HS-5 (cell line): Measurements from ENCODE around the gene CC2D2A.
"Not testable (repeated sequence)": the region's sequence is repeated elsewhere in the genome, so short reads cannot be mapped to it uniquely, and the experiment has no call there.

Experiments
- DNase-seq: peaks from one replicate; pipeline ENCODE4 v3.0.0-alpha.2; 2012; ENCODE audit warnings: low read depth

CC2D2A gene

DNA sequence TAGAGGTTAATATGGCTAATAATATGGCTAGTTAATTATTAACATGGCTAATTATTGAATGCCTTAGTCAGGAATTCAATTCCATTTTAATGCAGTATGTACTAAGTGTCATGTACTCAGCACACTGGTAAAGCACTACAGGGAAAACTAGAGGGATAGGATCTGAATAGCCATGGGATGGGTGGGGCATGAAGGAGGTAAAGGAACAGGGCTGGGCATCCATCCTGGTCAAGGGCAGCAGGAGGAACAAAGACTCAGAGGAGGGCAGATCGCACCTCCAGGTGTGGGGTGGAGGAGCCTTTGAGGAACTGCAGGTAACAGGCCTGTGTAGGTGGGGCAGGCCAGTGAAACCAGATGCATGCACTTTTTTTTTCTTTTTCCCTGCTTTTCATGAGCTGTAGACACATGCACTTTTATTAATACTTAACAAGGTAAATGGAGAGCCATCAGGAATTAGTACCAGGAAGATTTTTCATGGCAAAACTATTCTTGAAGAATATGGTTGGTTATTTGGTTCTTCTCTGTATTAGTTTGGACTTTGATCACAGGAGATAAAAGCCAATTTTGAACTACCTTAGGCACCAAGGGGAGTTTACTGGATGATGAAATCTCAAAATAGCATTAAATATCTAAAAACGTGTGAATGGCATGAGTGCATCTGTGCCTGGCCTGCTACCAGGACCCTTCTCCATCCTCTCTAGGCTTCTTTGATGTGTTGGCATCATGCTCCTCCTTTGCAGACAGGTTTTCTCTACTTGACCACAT lies 88.3 kb downstream of the CC2D2A start:
- DNase-seq, result no peak

DNA sequence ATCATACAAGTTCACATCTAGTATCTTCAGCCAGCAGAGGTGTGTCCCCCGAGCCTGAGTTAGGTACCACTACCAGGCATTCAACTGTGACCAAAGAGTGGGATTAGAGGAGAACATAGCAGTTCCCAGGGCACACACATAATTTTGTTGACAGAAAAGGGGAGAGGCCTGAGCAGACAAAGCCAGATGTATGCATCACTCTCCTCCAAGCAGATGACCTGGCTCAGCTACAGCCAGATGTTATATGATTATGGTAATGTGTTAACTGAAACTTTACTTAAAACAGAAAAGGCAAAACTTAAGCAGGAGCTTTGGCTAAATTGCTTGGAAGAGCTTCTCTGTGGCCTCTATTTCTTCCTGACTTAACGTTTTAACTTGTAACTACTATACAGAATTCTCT lies 88.9 kb downstream of the CC2D2A start:
- DNase-seq, result no peak

DNA sequence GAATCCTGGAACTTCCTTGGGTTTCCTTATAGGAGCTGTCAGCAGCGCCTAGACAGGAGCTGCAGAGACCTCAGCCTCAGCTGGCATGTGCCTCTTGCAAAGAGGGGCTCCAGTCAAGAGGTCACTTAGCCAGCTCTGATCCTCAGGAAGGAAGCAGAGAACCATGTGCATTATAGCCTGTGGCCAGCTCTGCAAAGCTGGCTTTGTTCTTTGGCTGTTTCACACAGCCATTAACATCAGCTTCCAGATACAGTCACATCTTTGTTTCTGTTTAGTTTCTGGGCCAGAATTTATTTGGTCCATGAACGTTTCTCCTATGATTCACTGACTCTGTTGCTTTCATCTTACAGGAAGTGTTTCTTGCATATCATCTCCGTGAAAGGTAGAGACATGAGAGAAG lies 92.4 kb downstream of the CC2D2A start:
- no peak for DNase-seq

DNA sequence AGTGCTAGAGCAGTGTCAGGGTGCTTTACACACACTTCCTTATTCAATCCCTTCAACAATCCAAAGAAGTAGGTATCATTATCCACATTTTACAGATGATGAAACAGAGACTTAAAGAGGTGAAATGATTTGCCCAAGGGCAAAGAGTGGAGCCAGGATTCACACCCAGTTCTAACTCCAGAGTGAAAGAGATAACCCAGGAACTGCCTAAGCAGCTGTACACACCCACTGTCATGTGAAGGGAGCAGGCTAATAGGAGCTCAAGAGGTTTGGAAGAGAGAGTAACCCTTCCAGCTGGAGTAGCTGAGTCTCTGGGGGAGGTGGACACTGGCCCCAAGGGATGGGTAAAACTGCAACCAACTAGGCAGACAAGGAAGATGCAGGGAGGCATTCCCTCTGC lies 92.9 kb downstream of the CC2D2A start:
- DNase-seq, result no peak

DNA sequence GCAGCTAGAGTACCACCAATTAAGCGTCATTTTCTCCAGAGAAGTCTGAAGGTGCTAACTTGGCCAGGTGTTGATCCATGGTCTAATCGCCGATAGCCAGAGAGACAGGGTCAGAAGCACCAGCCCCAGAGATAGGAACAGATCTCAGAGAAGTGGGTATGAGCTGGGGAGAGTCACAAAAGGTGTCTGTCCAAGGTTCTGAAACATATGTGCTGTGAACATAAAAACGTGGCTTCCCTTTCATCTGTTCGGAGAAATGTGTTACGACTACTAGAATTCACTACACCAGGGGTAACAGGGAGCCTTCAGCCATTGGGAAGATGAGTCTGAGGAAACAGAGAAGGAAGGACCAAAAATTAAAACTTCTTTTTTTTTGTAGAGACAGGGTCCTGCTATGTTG lies 94.2 kb downstream of the CC2D2A start:
- DNase-seq, result no peak

DNA sequence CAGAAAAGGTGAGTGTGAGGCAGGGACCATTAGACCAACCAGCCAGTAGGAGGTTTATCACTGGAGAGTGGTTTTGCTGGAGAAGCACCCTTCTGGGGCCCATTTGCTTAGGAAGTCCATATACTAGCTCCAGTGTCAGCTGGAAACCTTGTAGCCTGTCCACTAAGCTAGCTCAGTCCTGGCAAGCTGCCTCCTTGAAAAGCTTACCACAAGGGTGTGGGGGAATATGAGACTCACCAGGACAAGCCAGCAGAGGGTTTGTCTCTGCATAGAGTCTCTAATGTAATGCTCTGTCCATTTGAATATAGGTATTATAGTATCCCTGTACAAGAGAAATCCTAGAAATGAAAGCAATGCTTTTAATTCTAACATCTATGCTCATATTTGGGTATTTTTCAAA lies 99.1 kb downstream of the CC2D2A start:
- DNase-seq, result no peak

DNA sequence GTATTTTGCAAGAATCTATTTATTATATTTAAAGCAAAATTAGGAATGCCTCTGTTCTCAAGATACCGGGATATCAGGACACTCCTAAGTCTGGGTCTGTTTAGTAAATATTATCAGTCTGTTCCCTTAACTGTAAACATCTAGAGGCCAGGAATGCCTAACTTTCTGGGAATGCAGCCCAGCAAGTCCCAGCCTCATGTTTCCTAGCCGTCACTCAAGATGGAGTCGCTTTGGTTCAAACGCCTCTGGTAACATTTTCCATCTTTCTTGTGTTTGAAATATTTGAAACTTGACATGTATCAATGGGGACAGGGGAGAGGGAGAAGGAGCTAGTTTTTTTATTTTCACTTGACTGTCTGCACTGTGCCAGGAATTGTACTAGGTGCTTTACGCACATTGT lies 100.1 kb downstream of the CC2D2A start:
- no peak for DNase-seq

DNA sequence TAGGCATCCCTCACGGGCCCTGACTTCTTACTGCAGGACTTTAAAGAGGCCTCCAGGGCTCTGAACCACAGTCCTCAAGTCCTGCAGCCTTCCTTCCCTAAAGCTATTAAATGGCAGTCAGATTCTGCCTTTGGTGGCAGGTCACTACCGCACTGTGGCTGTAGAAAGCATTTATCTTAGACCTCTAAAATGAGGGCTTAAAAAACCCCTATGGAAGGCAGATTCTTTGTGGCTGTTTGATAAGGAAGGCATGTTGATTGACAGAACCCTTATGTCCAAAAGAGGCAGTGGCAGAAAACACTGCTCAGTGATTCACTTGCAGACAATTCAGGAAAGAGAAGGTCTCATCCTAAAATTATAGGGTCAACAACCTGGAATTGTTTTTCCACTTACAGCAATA lies 106.3 kb downstream of the CC2D2A start:
- DNase-seq, result no peak

DNA sequence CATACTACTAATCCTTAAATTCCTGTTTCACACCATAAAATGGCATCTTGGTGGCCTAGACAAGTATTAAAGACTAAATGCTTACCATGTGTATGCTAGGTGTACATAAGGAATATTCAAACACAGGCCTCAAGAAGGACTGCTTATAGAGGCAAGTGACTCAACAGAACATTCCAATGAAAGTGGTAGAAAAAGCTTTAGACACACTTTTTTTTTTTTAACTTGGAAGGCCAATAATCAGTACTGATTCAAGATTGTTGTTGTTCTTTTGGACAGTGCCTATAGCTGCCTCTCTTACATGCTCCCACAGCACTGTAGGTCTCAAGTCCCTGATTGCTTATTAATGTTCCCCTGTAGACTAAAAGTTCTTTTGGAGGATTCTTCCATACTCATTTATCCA lies 107.8 kb downstream of the CC2D2A start:
- no peak for DNase-seq

DNA sequence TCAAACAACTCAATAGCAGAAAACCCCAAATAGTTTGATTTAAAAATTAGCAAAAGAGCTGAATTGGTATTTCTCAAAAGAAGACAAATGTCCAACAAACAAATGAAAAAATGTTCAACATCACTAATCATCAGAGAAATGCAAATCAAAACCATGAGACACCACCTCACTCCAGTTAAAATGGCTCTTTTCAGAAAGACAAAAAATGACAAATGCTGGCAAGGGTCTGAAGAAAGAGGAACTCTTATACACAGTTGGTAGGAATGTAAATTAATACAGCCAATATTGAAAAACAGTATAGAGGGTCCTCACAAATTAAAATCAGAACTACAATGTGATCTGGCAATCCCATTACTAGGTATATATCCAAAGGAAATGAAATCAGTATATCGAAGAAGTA lies 115.1 kb downstream of the CC2D2A start:
- no peak for DNase-seq

DNA sequence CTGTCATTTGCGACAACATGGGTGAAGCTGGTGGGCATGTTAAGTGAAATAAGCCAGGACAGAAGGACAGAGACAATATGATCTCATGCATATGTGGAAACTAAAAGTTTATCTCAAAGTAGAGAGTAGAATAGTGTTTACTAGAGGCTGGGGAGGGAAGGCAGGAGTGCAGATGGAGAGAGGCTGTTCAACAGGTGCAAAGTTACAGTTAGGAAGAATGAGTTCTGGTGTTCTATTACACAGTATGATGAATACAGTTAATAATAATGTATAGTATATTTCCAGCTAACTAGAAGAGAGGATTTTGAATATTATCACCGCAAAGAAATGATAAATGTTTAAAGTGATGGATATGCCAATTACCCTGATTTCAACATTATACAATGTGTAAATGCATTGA lies 115.6 kb downstream of the CC2D2A start:
- DNase-seq, result no peak

DNA sequence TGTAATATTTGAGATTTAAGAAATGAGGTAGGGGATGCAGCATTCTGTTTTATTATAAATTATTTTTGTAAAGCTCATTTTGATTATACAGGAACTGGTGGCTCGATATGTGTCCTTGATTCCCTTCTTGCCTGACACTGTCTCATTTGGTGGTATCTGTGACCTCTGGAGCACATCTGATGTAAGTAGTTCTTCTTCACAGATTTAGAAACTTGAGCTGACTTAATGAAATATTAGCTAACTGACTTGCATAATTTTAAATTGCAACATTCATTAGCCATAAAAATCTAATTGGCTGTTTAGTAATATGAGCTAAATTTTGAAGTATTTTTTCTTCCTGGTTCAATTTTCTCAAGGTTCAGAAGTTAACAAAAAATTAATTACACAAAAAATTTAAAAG lies 116.4 kb downstream of the CC2D2A start:
- no peak for DNase-seq

DNA sequence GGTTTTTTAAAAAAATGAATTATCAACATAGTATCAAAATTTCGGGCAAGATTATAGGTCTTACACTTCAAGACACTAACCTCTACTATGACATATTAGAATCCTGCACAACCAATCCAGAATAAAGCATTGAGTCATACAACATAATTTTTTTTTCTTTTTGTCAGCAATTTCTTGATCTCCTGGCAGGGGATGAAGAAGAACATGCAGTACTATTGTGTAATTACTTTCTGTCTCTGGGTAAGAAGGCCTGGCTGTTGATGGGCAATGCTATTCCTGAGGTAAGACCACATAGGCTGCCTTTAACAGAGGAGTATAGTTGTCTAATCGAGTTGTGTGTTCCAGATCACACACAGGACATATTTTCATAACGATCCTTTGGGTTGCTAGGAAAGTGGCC lies 118.0 kb downstream of the CC2D2A start:
- DNase-seq, result no peak

DNA sequence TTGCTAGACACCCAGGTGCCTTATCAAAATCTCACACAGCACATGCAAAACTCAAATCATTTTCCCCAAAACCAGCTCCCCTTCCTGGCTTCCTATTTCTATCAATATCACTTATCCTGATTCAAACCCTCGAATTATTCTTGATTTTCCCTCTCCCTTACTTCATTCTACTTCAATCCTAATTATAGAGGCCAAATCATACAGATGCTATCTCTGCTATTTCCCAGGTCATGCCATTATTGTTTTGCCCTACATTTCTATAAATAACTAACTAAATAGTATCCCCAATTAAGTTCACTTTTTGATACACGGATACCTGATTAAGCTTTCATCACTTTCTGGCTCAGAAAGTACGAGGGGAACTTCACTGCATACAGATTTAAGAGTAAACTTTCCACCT lies 123.1 kb downstream of the CC2D2A start:
- no peak for DNase-seq

DNA sequence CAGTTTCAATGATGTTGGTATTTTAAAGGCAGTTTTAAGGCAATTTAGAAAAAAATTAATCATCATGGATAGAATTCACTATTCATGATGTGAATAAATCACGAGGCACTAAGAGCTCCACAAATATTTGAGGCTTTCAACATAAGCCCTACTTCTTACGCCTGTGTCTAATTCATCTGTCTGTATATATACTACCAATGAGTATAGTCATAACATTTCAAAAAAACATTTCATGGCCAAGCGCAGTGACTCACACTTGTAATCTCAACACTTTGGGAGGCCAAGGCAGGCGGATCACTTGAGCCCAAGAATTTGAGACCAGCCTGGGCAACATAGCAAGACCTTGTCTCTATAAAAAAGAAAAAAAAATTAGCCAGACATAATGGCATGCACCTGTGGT lies 129.0 kb downstream of the CC2D2A start:
- no peak for DNase-seq

DNA sequence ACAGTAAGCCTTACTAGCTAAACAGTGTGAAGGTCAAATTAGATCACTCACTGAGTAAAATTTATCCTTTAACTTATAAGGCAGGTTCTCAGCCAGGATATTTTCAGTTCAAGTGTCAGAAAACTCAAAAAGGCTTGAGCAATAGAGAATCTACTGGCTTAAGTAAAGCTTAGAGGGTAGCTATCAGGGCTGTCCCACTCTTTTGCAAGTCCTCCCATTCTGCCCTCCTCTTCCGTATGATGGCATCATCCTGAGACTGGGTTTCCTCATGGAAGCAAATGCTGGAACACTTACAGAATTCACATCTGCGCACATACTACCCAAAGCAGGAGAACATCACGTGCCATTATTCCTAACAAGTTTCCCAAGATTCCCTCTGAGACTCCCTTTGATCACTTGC lies 130.5 kb downstream of the CC2D2A start:
- no peak for DNase-seq

DNA sequence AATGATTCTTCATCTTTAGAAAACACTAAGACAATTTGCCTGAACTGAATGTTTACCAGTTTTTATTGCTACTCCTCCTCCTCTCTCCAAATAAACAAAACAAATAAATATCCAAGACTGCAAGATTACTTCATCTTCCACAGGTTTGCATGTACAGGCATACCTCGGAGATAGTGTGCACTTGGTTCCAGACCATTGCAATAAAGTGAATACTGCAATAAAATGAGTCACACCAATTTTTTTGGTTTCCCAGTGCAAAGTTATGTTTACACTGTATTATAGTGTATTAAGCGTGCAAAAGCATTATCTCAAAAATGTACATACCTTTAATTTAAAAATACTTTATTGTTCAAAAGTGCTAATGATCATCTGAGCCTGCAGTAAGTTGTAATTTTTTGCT lies 132.2 kb downstream of the CC2D2A start:
- no peak for DNase-seq

DNA sequence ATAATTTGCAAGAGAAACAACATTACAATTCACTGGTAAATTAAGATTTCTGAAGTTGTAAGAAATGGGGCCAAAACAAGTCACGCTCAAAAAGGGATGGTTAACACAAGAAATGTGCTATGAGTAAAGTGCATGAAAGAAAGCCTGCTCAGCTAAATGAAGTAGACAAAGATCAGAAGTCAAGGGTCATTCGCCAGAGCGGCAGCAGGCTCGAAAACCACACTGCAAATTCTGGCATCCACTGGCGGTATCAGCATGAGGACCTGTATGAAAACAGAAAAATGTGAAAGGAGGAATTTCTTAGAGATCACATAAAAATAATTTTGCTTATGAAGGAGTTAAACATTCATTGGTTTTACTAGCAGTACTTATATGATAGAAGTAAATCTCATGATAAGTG lies 135.9 kb downstream of the CC2D2A start:
- no peak for DNase-seq

DNA sequence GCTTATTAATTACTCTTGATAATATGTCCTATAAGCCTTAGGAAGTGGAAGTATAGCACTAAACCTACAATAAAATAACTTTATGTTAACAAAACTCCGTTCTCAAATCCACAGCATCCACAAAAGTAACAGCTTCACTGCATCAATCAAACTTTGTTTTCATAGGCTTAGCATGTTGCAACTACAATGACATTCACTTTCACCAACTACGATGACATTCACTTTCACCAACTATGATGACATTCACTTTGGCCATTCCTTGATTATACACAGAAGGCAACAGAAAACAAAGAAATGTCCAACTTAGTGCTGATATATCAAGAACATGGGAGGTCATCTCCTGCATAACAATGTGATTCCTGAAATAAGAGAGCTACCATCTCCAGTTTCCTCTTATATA lies 141.2 kb downstream of the CC2D2A start:
- DNase-seq, result no peak

DNA sequence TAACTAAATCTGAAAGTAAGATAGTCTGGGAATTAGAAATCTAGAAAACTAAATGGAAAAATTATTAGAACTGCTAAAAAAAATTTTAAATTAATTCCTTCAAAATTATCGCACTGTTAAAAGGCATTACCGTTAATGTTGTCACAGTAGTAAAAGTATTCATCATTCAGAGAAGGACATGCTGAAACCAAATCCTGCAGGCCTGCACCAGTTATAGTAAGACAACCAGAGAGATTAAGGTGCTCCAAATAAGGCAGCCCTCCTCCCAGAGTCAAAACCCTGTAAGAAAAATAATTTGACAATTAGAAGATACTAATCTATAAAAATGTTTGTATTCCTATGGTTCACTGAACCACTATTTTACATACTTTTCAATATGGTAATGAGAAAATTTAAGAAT lies 142.5 kb downstream of the CC2D2A start:
- no peak for DNase-seq

DNA sequence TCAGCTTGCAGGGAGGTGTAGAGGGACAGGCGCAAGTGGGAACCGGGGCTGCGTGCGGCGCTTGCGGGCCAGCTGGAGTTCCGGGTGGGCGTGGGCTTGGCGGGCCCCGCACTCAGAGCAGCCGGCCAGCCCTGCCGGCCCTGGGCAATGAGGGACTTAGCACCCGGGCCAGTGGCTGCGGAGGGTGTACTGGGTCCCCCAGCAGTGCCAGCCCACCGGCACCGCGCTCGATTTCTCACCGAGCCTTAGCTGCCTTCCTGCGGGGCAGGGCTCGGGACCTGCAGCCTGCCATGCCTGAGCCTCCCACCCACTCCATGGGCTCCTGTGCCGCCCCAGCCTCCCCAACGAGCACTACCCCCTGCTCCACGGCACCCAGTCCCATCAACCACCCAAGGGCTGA lies 145.2 kb downstream of the CC2D2A start:
- DNase-seq, result not testable (repeated sequence)

DNA sequence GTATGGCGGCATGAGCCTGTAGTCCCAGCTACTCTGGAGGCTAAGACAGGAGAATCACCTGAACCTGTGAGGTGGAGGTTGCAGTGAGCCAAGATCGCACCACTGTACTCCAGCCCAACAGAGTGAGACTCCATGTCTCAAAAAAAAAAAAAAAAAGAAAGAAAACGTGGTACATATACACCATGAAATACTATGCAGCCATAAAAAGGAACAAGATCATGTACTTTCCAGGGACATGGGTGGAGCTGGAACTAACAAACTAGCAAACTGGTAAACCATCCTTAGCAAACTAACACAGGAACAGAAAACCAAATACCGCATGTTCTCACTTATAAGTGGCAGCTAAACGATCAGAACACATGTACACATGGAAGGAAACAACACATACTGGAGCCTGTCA lies 147.7 kb downstream of the CC2D2A start:
- DNase-seq, result not testable (repeated sequence)

DNA sequence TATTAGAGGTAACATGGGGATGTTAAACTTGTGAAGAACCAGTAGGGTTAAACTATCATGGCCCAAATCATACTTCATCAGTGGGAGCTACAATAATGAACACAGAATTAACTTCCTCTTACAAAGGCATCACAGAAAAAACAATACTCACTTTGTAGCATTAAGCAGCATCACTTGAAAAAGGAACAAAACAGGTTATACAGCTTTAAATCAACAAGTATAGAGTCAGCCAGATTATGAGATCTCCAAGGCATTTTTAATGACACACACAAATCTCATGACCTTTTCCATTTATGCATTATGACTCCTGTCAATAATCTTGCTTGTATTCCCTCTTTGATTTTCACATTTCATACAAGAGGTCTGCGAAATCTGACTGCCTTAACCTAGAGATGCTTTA lies 167.1 kb downstream of the CC2D2A start:
- no peak for DNase-seq

DNA sequence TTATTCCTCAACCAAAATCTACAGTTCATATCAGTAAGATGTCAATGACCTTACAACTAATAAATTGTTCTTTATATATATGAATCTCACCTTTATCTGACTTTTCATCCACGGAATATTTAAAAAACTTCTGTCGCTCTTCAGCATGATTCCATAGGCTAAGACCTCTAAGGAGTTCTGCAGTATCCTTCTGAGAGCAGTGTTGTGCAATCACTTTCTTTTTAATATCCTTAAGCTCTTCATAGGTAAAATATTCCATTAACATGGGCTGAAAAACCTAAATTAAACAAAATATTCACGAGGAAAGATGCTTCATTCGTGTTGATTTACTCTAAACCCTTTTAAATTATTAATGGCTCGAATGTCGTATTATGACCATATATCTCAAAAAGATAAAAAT lies 168.7 kb downstream of the CC2D2A start:
- no peak for DNase-seq

DNA sequence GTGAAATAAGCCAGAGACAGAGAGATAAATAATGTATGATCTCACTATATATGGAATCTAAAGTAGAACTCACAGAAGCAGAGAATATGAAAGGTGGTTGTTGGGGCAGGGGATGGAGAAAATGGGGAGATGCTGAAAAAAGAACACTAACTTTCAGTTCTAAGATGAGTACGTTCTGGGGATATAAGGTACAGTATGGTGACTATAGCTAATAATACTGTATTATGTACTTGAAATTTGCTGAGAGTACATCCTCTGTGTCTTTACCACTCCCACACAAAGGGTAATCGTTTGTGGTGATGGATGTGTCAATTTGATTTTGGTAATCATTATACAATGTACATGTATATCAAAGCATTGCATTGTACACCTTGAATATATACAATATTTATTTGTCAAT lies 178.9 kb downstream of the CC2D2A start:
- no peak for DNase-seq
